Left forelimb (tissue), 1 donor: ENCODE results near the gene NSUN2.
"Not testable (repeated sequence)": the region's sequence is repeated elsewhere in the genome, so short reads cannot be mapped to it uniquely, and the experiment has no call there.

Experiments used
- DNase-seq: peaks from one replicate; pipeline ENCODE4 v3.0.0-alpha.2; 2018; ENCODE audit warnings: low spot score

NSUN2 gene

DNA sequence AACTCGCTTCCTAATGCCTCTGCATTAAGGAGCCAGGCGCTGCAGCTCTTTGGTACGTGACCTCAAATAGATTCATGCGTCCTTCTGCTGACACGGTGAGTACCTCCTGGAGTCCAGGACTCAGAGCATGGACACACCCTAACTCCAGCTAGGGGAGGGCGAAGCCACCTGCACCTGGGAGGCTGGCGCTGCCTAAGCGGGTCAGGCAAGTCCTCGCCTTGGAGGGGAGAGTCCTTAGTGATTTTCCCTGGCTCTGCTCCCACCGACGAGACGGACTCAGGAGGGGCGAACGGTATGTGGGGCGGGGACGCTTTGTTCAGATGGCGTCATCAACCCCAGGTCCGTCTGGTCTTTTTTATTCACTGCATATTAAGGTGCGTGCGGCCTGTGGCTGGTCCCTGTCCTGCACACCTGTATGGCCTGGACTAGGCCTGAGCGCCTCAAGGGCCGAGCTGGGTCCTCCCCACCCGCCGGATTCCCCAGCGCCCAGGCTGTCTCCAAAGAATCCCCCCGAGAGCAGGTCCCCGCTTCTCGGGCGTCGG lies 50.3 kb downstream of the NSUN2 start:
- no peak for DNase-seq

- DNase-seq = no peak
Measured at GRCh38 chr5:6581559-6582426, 51.1 kb downstream of the NSUN2 start.

DNA sequence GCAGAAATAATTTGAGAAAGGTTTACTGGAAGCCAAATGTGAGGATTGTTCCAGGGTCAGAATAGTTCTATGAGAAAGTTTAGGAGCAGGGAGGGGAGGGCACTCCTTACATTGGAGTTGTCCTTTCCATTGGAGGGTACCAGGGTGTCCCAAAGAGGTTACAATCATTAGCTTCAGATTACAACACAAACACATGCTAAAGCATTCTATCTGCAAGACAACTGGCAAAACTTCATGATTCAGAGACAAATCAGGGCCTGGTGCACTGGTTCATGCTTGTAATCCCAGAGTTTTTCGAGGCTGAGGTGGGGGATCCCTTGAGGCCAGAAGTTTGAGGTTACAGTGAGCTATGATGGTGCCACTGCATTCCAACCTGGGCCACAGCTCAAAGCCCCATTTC lies 51.8 kb downstream of the NSUN2 start:
- DNase-seq = no peak

GRCh38 chr5:6579535-6579934 lies 53.3 kb downstream of the NSUN2 start:
- no peak for DNase-seq

GRCh38 chr5:6578676-6579343 lies 54.0 kb downstream of the NSUN2 start:
- peak; percentile 47 for DNase-seq

GRCh38 chr5:6576861-6577501 lies 55.9 kb downstream of the NSUN2 start:
- DNase-seq = no peak

DNA sequence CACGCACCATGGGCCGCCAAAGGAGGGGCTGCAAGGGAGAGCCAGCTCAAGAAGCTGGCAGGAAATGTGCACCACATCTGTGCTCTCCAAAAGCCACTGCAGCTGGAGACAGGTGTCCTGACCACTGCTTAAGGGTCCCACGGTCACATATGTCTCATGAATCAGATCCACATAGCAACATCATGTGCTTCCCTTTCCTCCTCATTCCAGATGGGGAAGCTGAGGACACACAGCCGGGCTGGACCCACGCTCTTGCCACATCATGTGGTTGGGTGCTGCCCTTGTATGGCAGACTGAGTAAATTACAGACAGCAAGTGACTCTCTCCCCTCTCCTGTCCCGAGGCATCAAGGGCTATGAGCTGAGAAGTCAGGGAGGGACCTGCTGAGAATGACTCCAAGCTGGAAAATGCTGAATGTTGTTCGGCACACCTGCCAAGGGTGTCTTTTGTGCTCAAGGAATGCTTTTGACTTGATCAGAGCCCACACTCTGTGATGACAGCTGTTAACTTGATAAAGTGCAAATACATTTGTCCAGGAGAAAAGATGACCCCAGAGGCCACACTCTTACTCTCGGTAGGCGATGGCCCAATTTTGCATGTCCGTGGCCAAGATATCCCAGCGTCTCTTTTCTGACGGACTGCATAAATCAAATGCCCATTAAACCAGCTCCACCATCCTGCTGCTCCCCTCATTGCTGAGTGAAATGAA lies 58.2 kb downstream of the NSUN2 start:
- no peak for DNase-seq

GRCh38 chr5:6574111-6574510 lies 58.7 kb downstream of the NSUN2 start:
- peak; percentile 50 for DNase-seq

DNA sequence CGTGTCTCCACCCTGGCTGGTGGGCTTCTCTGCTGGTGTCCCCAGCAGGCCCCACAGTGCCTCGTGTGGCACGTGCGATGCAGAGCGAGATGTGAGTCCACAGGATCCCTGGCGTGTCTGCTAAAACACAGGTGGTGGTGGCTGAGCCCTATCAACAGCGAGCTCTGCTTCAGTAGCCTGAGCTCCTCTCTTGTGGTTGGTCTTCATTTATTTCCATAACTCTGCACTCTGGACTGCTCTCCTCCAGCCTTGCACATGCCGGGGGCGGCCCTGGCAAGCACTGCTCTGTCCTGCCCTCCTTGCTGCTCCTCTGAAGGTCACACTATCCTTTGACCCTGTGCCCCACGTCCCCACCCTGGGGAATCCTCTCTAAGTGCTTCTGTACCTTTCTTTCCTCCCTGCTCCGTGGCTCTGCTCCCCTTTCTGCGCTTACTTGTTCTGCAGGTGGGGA lies 59.2 kb downstream of the NSUN2 start:
- DNase-seq = peak; percentile 55

DNA sequence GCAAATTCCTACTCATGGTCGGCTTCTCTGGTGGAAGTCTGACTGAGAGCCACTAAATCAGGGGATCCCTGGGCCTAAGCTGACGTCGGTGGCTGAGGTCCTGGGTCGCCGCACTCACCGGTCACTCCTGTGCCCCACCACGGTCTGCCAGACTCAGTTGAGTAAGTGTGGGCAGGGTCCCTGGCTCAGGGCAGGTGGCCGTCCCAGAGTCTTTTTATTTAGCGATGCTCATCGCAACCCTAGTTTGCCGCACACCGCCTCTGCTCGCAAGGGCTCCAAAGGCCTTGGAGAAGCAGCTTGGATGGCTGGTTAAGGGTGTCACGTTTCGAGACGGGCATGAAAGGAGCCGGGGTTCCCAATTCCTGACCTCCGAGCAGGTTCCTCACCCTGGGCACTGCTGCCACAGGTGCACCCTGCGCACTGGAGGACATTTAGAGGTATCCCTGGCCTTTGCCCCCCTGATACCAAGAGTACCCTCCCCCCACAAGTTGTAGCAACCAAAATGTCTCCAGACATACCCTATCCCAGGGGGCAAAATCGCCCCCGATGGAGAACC lies 59.9 kb downstream of the NSUN2 start:
- DNase-seq = no peak

GRCh38 chr5:6572086-6572824 lies 60.6 kb downstream of the NSUN2 start:
- DNase-seq = peak; percentile 47

DNA sequence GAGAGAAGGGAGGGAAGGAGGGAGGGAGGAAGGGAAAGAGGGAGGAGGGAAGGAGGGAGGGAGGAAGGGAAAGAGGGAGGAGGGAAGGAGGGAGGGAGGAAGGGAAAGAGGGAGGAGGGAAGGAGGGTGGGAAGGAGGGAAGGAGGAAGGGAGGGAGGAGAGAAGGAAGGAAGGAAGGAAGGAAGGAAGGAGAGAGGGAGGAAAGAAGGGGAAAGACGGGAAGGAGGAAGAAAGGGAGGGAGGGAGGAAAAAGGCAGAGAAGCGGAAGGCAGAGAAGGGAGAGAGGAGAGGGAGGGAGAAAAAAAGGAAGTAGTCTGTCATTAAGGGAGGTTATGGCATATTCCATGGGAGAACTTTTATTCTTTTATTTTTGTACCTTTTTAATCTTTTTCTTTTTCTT lies 61.2 kb downstream of the NSUN2 start:
- not testable (repeated sequence) for DNase-seq

DNA sequence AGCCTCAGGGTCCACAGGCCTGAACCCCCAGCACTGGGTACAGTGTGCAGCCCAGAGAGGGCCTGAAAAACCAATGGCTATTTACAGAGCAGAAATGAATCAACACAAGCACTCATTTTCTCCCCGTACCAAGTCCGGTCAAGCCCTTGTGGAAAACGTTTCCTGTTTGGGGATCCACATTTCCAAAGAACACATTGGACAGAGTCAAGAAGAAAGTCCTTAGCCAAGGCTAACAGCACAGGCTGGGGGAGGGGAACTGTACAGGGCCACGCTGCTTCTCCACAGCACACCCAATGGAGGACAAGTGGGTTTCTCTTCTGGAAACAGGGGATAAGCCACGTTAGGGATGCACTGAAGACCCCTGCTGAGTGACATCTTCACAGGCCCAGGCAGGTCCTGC lies 62.3 kb downstream of the NSUN2 start:
- DNase-seq = peak; percentile 60

DNA sequence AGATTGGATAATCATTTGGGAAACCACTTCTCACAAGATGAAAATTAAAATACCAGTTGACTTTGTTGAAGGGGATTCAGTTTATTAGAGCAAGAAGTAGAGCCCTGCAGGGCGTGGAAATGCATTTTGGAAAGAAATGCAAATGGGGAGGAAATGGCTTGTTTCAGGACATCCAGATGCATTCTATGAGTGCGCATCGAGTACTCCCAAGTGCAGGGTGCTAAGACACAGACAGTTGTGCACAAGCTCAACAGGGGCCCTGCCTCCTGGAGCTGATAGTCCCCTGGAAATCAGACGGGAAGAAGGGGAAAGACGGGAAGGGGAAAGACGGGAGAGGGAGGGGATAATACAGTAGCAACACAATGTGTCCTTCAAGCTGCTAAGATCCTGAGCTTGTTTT lies 64.0 kb downstream of the NSUN2 start:
- DNase-seq = no peak

- no peak for DNase-seq
Measured at GRCh38 chr5:6568383-6568782, 64.5 kb downstream of the NSUN2 start.

DNA sequence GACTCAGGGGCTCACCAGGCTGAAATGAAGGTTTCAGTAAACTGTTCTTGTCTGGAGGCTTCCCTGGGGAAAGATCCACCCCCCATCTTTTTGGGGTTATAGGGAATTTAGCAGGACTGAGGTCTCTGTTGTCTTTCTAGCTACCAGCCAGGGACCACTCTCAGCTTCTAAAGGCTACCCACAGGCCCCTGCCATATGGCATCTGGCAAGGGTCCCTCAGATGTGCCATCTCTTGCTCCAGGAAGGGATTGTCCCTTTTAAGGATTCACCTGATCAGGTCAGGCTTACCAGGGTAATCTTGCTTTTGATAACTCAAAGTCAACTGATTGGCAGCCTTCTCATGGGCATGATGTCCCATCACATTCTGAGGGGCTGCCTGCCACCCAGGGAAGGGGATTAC lies 65.0 kb downstream of the NSUN2 start:
- no peak for DNase-seq

GRCh38 chr5:6567068-6567467 lies 65.8 kb downstream of the NSUN2 start:
- DNase-seq = no peak

DNA sequence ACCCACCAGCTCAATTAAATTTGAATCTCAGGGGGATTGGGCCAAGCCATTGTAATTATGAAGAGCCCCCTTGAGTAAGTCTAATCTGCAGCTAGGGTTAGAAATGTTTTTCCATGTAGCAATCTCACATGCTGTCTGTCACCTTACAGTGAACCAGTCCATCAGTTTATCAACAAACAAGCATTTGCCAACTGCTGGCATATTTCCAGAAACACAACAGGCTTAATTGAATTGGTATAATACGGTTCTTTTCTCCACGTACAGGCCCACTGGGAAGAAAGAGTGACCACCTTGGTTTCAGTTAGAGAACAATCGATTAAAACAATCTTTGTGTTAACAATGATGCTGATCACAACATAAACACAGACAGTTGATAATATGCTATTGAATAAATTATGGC lies 67.4 kb downstream of the NSUN2 start:
- DNase-seq = no peak

- no peak for DNase-seq
Measured at GRCh38 chr5:6557807-6558575, 74.9 kb downstream of the NSUN2 start.

DNA sequence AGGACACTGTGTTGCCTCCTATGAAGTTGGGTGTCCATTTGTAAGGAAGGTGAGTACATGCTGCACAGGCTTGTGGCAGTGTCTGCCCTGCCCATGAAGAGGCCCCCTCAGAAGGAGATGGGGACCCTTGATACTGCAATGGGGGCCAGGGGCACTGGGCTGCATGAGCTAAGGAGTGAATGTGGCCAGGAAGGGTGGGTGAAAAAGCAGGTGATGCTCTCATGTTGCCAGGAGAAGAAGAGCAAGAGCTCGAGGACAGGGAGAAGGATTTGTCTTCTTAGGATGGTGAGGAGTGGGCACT lies 76.1 kb downstream of the NSUN2 start:
- no peak for DNase-seq
